ENCODE measurements around the gene KCNQ1OT1.

The KCNQ1OT1 gene

GRCh38 chr11:2665526-2666400 is 34.0 kb downstream of the KCNQ1OT1 start:
- DNase-seq: no peak

- DNase-seq: no peak
These were observed 34.8 kb downstream of the KCNQ1OT1 start for GRCh38 chr11:2664791-2665525.

- no peak for DNase-seq
These were observed 35.4 kb downstream of the KCNQ1OT1 start for GRCh38 chr11:2664376-2664775.

- no peak for DNase-seq
These were observed 35.9 kb downstream of the KCNQ1OT1 start for GRCh38 chr11:2663915-2664314.

GRCh38 chr11:2663506-2663905 is 36.3 kb downstream of the KCNQ1OT1 start:
- no peak for DNase-seq

- DNase-seq: no peak
These were observed 37.1 kb downstream of the KCNQ1OT1 start for GRCh38 chr11:2662430-2663299.

- no peak for DNase-seq
These were observed 37.8 kb downstream of the KCNQ1OT1 start for GRCh38 chr11:2662024-2662312.

GRCh38 chr11:2661173-2662023 is 38.4 kb downstream of the KCNQ1OT1 start:
- DNase-seq: no peak

- no peak for DNase-seq
These were observed 39.3 kb downstream of the KCNQ1OT1 start for GRCh38 chr11:2660357-2660939.

- no peak for DNase-seq
These were observed 42.0 kb downstream of the KCNQ1OT1 start for GRCh38 chr11:2657697-2658284.

- no peak for DNase-seq
These were observed 42.9 kb downstream of the KCNQ1OT1 start for GRCh38 chr11:2656859-2657258.

GRCh38 chr11:2655834-2656622 is 43.8 kb downstream of the KCNQ1OT1 start:
- no peak for DNase-seq

GRCh38 chr11:2655016-2655719 is 44.6 kb downstream of the KCNQ1OT1 start:
- no peak for DNase-seq

- no peak for DNase-seq
These were observed 45.7 kb downstream of the KCNQ1OT1 start for GRCh38 chr11:2653930-2654739.

- no peak for DNase-seq
These were observed 46.6 kb downstream of the KCNQ1OT1 start for GRCh38 chr11:2653198-2653551.

GRCh38 chr11:2652333-2653197 is 47.2 kb downstream of the KCNQ1OT1 start:
- no peak for DNase-seq

- no peak for DNase-seq
These were observed 47.9 kb downstream of the KCNQ1OT1 start for GRCh38 chr11:2651826-2652271.

GRCh38 chr11:2651054-2651617 is 48.7 kb downstream of the KCNQ1OT1 start:
- no peak for DNase-seq

All from MV-4-11 (cell line).